ENCODE data around the gene TCEAL2.
A peak's percentile ranks its signal among the peaks of the same experiment; 100 is the strongest.
"Not testable (repeated sequence)": the region's sequence is repeated elsewhere in the genome, so short reads cannot be mapped to it uniquely, and the experiment has no call there.

TCEAL2 gene

GRCh38 chrX:102125436-102125835 lies at the start of gene TCEAL2:
TCEAL2 (plus strand) TSS chrX:102125679; CDS start chrX:102126831, 1,152 bp downstream.
- H3K9ac ChIP-seq (ENCODE audit: low read length) = not testable (repeated sequence)

GRCh38 chrX:102077426-102077825 lies 48.1 kb upstream of the TCEAL2 start:
- Histone ChIP-seq H3K4me1 (ENCODE audit: insufficient read depth, low read length) (no peaks in the 10 kb centered on the region), H3K36me3 (ENCODE audit: insufficient read depth, low read length) (no peaks in the 10 kb centered on the region), H3K9me3 (ENCODE audit: low read length) (no peaks in the 10 kb centered on the region), H3K9ac (ENCODE audit: low read length) (no peak overlapping the region), H3K27me3 (ENCODE audit: control insufficient read depth in 1 of 2, insufficient read depth in 2 of 2, low read length in 2 of 2) (no peaks in the 10 kb centered on the region), H3K4me3 (ENCODE audit: low read depth in 1 of 2, low read length in 2 of 2) (no peak overlapping the region), H3K27ac (ENCODE audit: low read depth, low read length) (no peak overlapping the region)

More at GRCh38 chrX:102125436-102125835, at the start of gene TCEAL2:
- not testable (repeated sequence) for H3K36me3 ChIP-seq (ENCODE audit: insufficient read depth, low read length); H3K9me3 ChIP-seq (ENCODE audit: low read length); H3K27me3 ChIP-seq (ENCODE audit: control insufficient read depth in 1 of 2, insufficient read depth in 2 of 2, low read length in 2 of 2); H3K4me1 ChIP-seq (ENCODE audit: insufficient read depth, low read length)
- peak within 1 kb of the TSS in 1 of 2 donors; percentile 39 for H3K4me3 ChIP-seq (ENCODE audit: low read depth in 1 of 2, low read length in 2 of 2)
- H3K27ac ChIP-seq (ENCODE audit: low read depth, low read length) = peak within 1 kb of the TSS; percentile 56

- Histone ChIP-seq H3K4me3 (ENCODE audit: low read depth in 1 of 2, low read length in 2 of 2) (no peak overlapping the region), H3K9ac (ENCODE audit: low read length) (no peak overlapping the region), H3K27me3 (ENCODE audit: control insufficient read depth in 1 of 2, insufficient read depth in 2 of 2, low read length in 2 of 2) (no peaks in the 10 kb centered on the region), H3K27ac (ENCODE audit: low read depth, low read length) (no peak overlapping the region), H3K4me1 (ENCODE audit: insufficient read depth, low read length) (no peaks in the 10 kb centered on the region), H3K9me3 (ENCODE audit: low read length) (no peaks in the 10 kb centered on the region), H3K36me3 (ENCODE audit: insufficient read depth, low read length) (no peaks in the 10 kb centered on the region)
Measured at GRCh38 chrX:102085706-102086105, 39.8 kb upstream of the TCEAL2 start.

- no peak overlapping the region for H3K9ac ChIP-seq (ENCODE audit: low read length)
- H3K27me3 ChIP-seq (ENCODE audit: control insufficient read depth in 1 of 2, insufficient read depth in 2 of 2, low read length in 2 of 2) = peaks cover 0 to 6% of the 10 kb centered on the region in 2 donors
- H3K36me3 ChIP-seq (ENCODE audit: insufficient read depth, low read length) = no peaks in the 10 kb centered on the region
- H3K4me3 ChIP-seq (ENCODE audit: low read depth in 1 of 2, low read length in 2 of 2) = no peak overlapping the region
- H3K4me1 ChIP-seq (ENCODE audit: insufficient read depth, low read length) = no peaks in the 10 kb centered on the region
- no peak overlapping the region for H3K27ac ChIP-seq (ENCODE audit: low read depth, low read length)
- peaks cover 7% of the 10 kb centered on the region for H3K9me3 ChIP-seq (ENCODE audit: low read length)
Measured at GRCh38 chrX:102113367-102113766, 12.1 kb upstream of the TCEAL2 start.

- Histone ChIP-seq H3K36me3 (ENCODE audit: insufficient read depth, low read length) (no peaks in the 10 kb centered on the region), H3K27me3 (ENCODE audit: control insufficient read depth in 1 of 2, insufficient read depth in 2 of 2, low read length in 2 of 2) (peaks cover 0 to 6% of the 10 kb centered on the region in 2 donors)
Measured at GRCh38 chrX:102115748-102116147, 9.7 kb upstream of the TCEAL2 start.

GRCh38 chrX:102125014-102125413 lies 465 bp upstream of the TCEAL2 start:
- peak overlapping the region in 1 of 2 donors; percentile 39 for H3K4me3 ChIP-seq (ENCODE audit: low read depth in 1 of 2, low read length in 2 of 2)
- H3K9ac ChIP-seq (ENCODE audit: low read length); H3K27ac ChIP-seq (ENCODE audit: low read depth, low read length); H3K27me3 ChIP-seq (ENCODE audit: control insufficient read depth in 1 of 2, insufficient read depth in 2 of 2, low read length in 2 of 2); H3K4me1 ChIP-seq (ENCODE audit: insufficient read depth, low read length); H3K9me3 ChIP-seq (ENCODE audit: low read length); H3K36me3 ChIP-seq (ENCODE audit: insufficient read depth, low read length): not testable (repeated sequence)

More at GRCh38 chrX:102115748-102116147, 9.7 kb upstream of the TCEAL2 start:
- peaks cover 7% of the 10 kb centered on the region for H3K9me3 ChIP-seq (ENCODE audit: low read length)
- no peaks in the 10 kb centered on the region for H3K4me1 ChIP-seq (ENCODE audit: insufficient read depth, low read length)
- no peak overlapping the region for H3K27ac ChIP-seq (ENCODE audit: low read depth, low read length)
- no peak overlapping the region for H3K9ac ChIP-seq (ENCODE audit: low read length)
- no peak overlapping the region for H3K4me3 ChIP-seq (ENCODE audit: low read depth in 1 of 2, low read length in 2 of 2)

- H3K9me3 ChIP-seq (ENCODE audit: low read length); H3K9ac ChIP-seq (ENCODE audit: low read length); H3K36me3 ChIP-seq (ENCODE audit: insufficient read depth, low read length); H3K4me3 ChIP-seq (ENCODE audit: low read depth in 1 of 2, low read length in 2 of 2); H3K4me1 ChIP-seq (ENCODE audit: insufficient read depth, low read length); H3K27me3 ChIP-seq (ENCODE audit: control insufficient read depth in 1 of 2, insufficient read depth in 2 of 2, low read length in 2 of 2): not testable (repeated sequence)
- H3K27ac ChIP-seq (ENCODE audit: low read depth, low read length) = peak overlapping the region; percentile 56
Measured at GRCh38 chrX:102126080-102126818, 770 bp downstream of the TCEAL2 start.

GRCh38 chrX:102126863-102127262 lies 1.4 kb downstream of the TCEAL2 start:
- Histone ChIP-seq H3K4me3 (ENCODE audit: low read depth in 1 of 2, low read length in 2 of 2) (no peak overlapping the region), H3K9me3 (ENCODE audit: low read length) (no peaks in the 10 kb centered on the region), H3K9ac (ENCODE audit: low read length) (no peak overlapping the region), H3K4me1 (ENCODE audit: insufficient read depth, low read length) (no peaks in the 10 kb centered on the region), H3K27ac (ENCODE audit: low read depth, low read length) (peak overlapping the region; percentile 56), H3K36me3 (ENCODE audit: insufficient read depth, low read length) (no peaks in the 10 kb centered on the region), H3K27me3 (ENCODE audit: control insufficient read depth in 1 of 2, insufficient read depth in 2 of 2, low read length in 2 of 2) (peaks cover 0 to 3% of the 10 kb centered on the region in 2 donors)

GRCh38 chrX:102129473-102129872 lies 4.0 kb downstream of the TCEAL2 start:
- Histone ChIP-seq H3K4me1 (ENCODE audit: insufficient read depth, low read length) (no peaks in the 10 kb centered on the region), H3K9ac (ENCODE audit: low read length) (no peak overlapping the region), H3K9me3 (ENCODE audit: low read length) (no peaks in the 10 kb centered on the region), H3K27ac (ENCODE audit: low read depth, low read length) (no peak overlapping the region), H3K27me3 (ENCODE audit: control insufficient read depth in 1 of 2, insufficient read depth in 2 of 2, low read length in 2 of 2) (peaks cover 0 to 3% of the 10 kb centered on the region in 2 donors), H3K36me3 (ENCODE audit: insufficient read depth, low read length) (no peaks in the 10 kb centered on the region), H3K4me3 (ENCODE audit: low read depth in 1 of 2, low read length in 2 of 2) (no peak overlapping the region)

- no peak overlapping the region for H3K27ac ChIP-seq (ENCODE audit: low read depth, low read length)
- peaks cover under 1 to 12% of the 10 kb centered on the region in 2 donors for H3K27me3 ChIP-seq (ENCODE audit: control insufficient read depth in 1 of 2, insufficient read depth in 2 of 2, low read length in 2 of 2)
- no peaks in the 10 kb centered on the region for H3K9me3 ChIP-seq (ENCODE audit: low read length)
Measured at GRCh38 chrX:102138064-102138463, 12.6 kb downstream of the TCEAL2 start.

GRCh38 chrX:102140876-102141275 lies 15.4 kb downstream of the TCEAL2 start:
- not testable (repeated sequence) for H3K27ac ChIP-seq (ENCODE audit: low read depth, low read length); H3K4me1 ChIP-seq (ENCODE audit: insufficient read depth, low read length); H3K4me3 ChIP-seq (ENCODE audit: low read depth in 1 of 2, low read length in 2 of 2); H3K9ac ChIP-seq (ENCODE audit: low read length); H3K9me3 ChIP-seq (ENCODE audit: low read length); H3K36me3 ChIP-seq (ENCODE audit: insufficient read depth, low read length)
- H3K27me3 ChIP-seq (ENCODE audit: control insufficient read depth in 1 of 2, insufficient read depth in 2 of 2, low read length in 2 of 2) = peaks cover 12% of the 10 kb centered on the region in 2 donors

More at GRCh38 chrX:102138064-102138463, 12.6 kb downstream of the TCEAL2 start:
- Histone ChIP-seq H3K4me3 (ENCODE audit: low read depth in 1 of 2, low read length in 2 of 2) (no peak overlapping the region), H3K4me1 (ENCODE audit: insufficient read depth, low read length) (no peaks in the 10 kb centered on the region), H3K9ac (ENCODE audit: low read length) (no peak overlapping the region), H3K36me3 (ENCODE audit: insufficient read depth, low read length) (no peaks in the 10 kb centered on the region)

GRCh38 chrX:102141631-102142030 lies 16.2 kb downstream of the TCEAL2 start:
- H3K9ac ChIP-seq (ENCODE audit: low read length); H3K27ac ChIP-seq (ENCODE audit: low read depth, low read length); H3K9me3 ChIP-seq (ENCODE audit: low read length); H3K4me1 ChIP-seq (ENCODE audit: insufficient read depth, low read length); H3K4me3 ChIP-seq (ENCODE audit: low read depth in 1 of 2, low read length in 2 of 2); H3K36me3 ChIP-seq (ENCODE audit: insufficient read depth, low read length): not testable (repeated sequence)
- peaks cover 12% of the 10 kb centered on the region in 2 donors for H3K27me3 ChIP-seq (ENCODE audit: control insufficient read depth in 1 of 2, insufficient read depth in 2 of 2, low read length in 2 of 2)
